Stomach (tissue), 9 donors: Measurements from ENCODE around the gene EPHA10. TPM values are rescaled to one million over a fixed set of nuclear protein-coding genes. Genes with fewer than 3 reads are reported as not detected.

ENCODE experiments used
- DNase-seq, 2 donors: peaks; one replicate each; pipeline versions ENCODE4 v3.0.0 to v3.0.0-alpha.2; 2013 to 2019
- H3K27ac ChIP-seq, 5 donors: fragments of 200-600 bp in 4 of 5; sonication (generic) in 4 of 5; one replicate each; pipeline ENCODE4 v1.5.1; 2013 to 2019; ENCODE audit warnings: mild to moderate bottlenecking in 1 of 5, moderate library complexity in 1 of 5
- H3K27me3 ChIP-seq, 3 donors: fragments of 200-600 bp; sonication (generic); one replicate each; pipeline ENCODE4 v1.5.1; 2017 to 2019; ENCODE audit warnings: mixed run types in 1 of 3
- H3K36me3 ChIP-seq, 4 donors: fragments of 200-600 bp; sonication (generic); 1 replicate in 3 of 4; 2 replicates in 1 of 4; pipeline ENCODE4 v1.5.1; 2016 to 2019
- H3K4me1 ChIP-seq, 4 donors: fragments of 200-600 bp; sonication (generic); one replicate each; pipeline ENCODE4 v1.5.1; 2016 to 2019
- H3K4me3 ChIP-seq, 4 donors: fragments of 200-600 bp; sonication (generic) in 3 of 4; one replicate each; pipeline ENCODE4 v1.5.1; 2016 to 2019; ENCODE audit warnings: mild to moderate bottlenecking in 1 of 4
- H3K9me3 ChIP-seq, 4 donors: fragments of 200-600 bp; sonication (generic); one replicate each; pipeline ENCODE4 v1.5.1; 2016 to 2019
- EP300 ChIP-seq: sonication (generic); formaldehyde crosslinking; IDR thresholded peaks from one replicate; pipeline ENCODE4 v1.6.1; 2017; ENCODE audit warnings: antibody characterized with exemption
- POLR2A ChIP-seq, 4 donors: fragments of 450-650 bp; IDR thresholded peaks; one replicate each; pipeline ENCODE4 v1.6.1; 2016; ENCODE audit warnings: antibody characterized with exemption in 4 of 4, control low read depth in 2 of 4, mild to moderate bottlenecking in 1 of 4, moderate library complexity in 1 of 4
- POLR2AphosphoS5 ChIP-seq, 3 donors: sonication (generic); formaldehyde crosslinking; IDR thresholded peaks; one replicate each; pipeline ENCODE4 v1.6.1; 2016; ENCODE audit warnings: antibody characterized with exemption in 3 of 3
- WGBS, 5 donors: extraction: QIAGEN DNeasy Blood & Tissue Kit in 3 of 5; methylation state at CpG; one replicate each; pipeline versions ENCODE4 v1.1.5 to v1.1.7; 2013 to 2018; 5-methylcytosine and 5-hydroxymethylcytosine counted together
- intact Hi-C: fragments of 100-400 bp; cut with DNase I; formaldehyde crosslinking; loops from one replicate; pipeline ENCODE4 v1.15.1; 2023; ENCODE audit warnings: low total_unique reads
- polyA plus RNA-seq, 3 donors: library from polyadenylated mRNA; stranded (reverse); fragments of 200-250 nt; gene quantifications; one replicate each; pipeline ENCODE4 v1.2.3, GENCODE V29; 2013
- small RNA-seq, 4 donors: library from RNA; depleted of rRNA; stranded (forward); fragments of <200 nt; gene quantifications; one replicate each; pipeline ENCODE3, GENCODE V24; 2016
- total RNA-seq, 5 donors: library from RNA; depleted of rRNA; stranded (reverse); fragments of >200 nt; gene quantifications; one replicate each; pipeline versions ENCODE4 v1.1.0 to v1.2.3, GENCODE V29; 2014 to 2016
- TF ChIP-seq, protein P1 (sequence below), 7 experiments: fragments of 450-650 bp in 4 of 7; fragments of 200-600 bp in 3 of 7; sonication (generic) in 3 of 7; IDR thresholded peaks; one replicate each; pipeline ENCODE4 v1.5.1; 2016 to 2019; ENCODE audit warnings: antibody characterized with exemption in 7 of 7, control low read depth in 2 of 7, mild to moderate bottlenecking in 1 of 7
- donor health status: healthy with polysubstance abuse.
- donor health status: Bipolar disorder and iron deficiency.
- donor health status: healthy.

The EPHA10 gene
- total and polyA plus RNA-seq, 8 donors, result 0.18 to 212 (median 1.8) TPM; not detected in 1

GRCh38 chr1:37670133-37670532 is 94.8 kb downstream of the EPHA10 start:
- H3K27me3 ChIP-seq, result peaks cover 0 to 48% (median 0%) of the 10 kb centered on the region in 3 donors
- no peak overlapping the region for H3K27ac ChIP-seq
- no peaks in the 10 kb centered on the region for H3K36me3 ChIP-seq
- H3K4me1 ChIP-seq, result peaks cover 0 to 10% (median 0%) of the 10 kb centered on the region in 4 donors
- TF ChIP-seq POLR2AphosphoS5 (IDR thresholded peaks at IDR 0.05) (no peak), EP300 (no peak), POLR2A (IDR thresholded peaks at IDR 0.05) (no peak)
- TF ChIP-seq, protein P1, sequence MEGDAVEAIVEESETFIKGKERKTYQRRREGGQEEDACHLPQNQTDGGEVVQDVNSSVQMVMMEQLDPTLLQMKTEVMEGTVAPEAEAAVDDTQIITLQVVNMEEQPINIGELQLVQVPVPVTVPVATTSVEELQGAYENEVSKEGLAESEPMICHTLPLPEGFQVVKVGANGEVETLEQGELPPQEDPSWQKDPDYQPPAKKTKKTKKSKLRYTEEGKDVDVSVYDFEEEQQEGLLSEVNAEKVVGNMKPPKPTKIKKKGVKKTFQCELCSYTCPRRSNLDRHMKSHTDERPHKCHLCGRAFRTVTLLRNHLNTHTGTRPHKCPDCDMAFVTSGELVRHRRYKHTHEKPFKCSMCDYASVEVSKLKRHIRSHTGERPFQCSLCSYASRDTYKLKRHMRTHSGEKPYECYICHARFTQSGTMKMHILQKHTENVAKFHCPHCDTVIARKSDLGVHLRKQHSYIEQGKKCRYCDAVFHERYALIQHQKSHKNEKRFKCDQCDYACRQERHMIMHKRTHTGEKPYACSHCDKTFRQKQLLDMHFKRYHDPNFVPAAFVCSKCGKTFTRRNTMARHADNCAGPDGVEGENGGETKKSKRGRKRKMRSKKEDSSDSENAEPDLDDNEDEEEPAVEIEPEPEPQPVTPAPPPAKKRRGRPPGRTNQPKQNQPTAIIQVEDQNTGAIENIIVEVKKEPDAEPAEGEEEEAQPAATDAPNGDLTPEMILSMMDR (IDR thresholded peaks at IDR 0.05), result no peak
- intact Hi-C loops, result no loop called here
- 73 to 80% (median 75%) methylated on average over 2 of the region's 2 CpGs for WGBS, 5 donors
- H3K9me3 ChIP-seq, result no peaks in the 10 kb centered on the region
- DNase-seq, result no peak
- H3K4me3 ChIP-seq, result no peak overlapping the region

- H3K4me3 ChIP-seq, result no peak overlapping the region
- no peak for TF ChIP-seq POLR2A (IDR thresholded peaks at IDR 0.05)
- TF ChIP-seq EP300, result no peak
- TF ChIP-seq, protein P1 (IDR thresholded peaks at IDR 0.05), result no peak
- no peak overlapping the region for H3K27ac ChIP-seq
- DNase-seq, result peak in 1 of 2 donors; percentile 26
- no peaks in the 10 kb centered on the region for H3K36me3 ChIP-seq
- H3K27me3 ChIP-seq, result peaks cover 0 to 49% (median 0%) of the 10 kb centered on the region in 3 donors
- intact Hi-C loops, result no loop called here
- 59 to 66% (median 61%) methylated on average over 15 to 17 of the region's 17 CpGs for WGBS, 5 donors
- no peaks in the 10 kb centered on the region for H3K9me3 ChIP-seq
- H3K4me1 ChIP-seq, result peaks cover 0 to 10% (median 0%) of the 10 kb centered on the region in 4 donors
Observed at GRCh38 chr1:37667023-37667671, 97.8 kb downstream of the EPHA10 start.

DNA sequence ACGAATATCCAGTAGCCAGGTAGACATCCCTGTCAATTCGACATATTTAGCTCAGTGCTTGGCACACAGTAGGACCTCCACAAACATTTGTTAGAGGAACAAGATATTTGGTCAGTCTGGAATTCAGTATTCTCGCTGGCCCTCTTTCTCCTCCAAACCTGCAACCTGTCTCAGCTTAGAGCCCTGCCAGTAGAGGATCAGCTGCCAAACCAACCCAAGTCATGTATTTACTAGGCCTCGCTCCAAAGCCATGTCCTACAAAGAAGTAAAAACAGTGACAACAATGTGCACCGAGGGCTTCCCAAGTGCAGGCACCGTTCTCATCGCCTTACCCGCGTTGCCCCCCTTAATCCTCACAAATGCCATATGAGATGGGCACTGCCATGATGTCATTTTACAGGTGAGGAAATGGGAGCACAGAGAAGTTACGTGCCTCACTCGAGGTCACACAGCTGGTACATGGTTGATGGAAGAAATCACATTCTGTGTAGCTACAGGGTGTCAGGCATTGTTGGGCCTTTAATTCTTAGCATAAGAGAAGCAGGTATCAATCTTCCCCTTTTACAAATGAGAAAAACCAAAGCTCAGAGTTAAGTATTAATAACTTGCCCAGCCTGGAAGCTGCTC is 98.6 kb downstream of the EPHA10 start:
- Histone ChIP-seq H3K4me3 (no peak overlapping the region), H3K4me1 (peaks cover 0 to 10% (median 0%) of the 10 kb centered on the region in 4 donors), H3K27me3 (peaks cover 0 to 47% (median 5%) of the 10 kb centered on the region in 3 donors), H3K27ac (no peak overlapping the region), H3K36me3 (no peaks in the 10 kb centered on the region), H3K9me3 (no peaks in the 10 kb centered on the region)
- no peak for DNase-seq
- 76 to 85% (median 84%) methylated on average over 11 of the region's 11 CpGs for WGBS, 5 donors
- TF ChIP-seq EP300 (no peak), POLR2AphosphoS5 (IDR thresholded peaks at IDR 0.05) (no peak), POLR2A (IDR thresholded peaks at IDR 0.05) (no peak)
- TF ChIP-seq, protein P1 (IDR thresholded peaks at IDR 0.05), result no peak
- intact Hi-C loops, result no loop called here

Small RNA genes lying within 50 kb of the gene (small RNA-seq; reads per million reads assigned to genes)
- 0 reads per million in 4 donors for gene RF00019

Other genes starting within 250 kb of the EPHA10 start
- gene SNIP1, start 210.8 kb downstream of the EPHA10 start, total RNA-seq, result 100 to 1,000 TPM in 1 of 5 donors, 10 to 100 TPM in 4; 11.6 to 132 (median 22.0) TPM
- gene SNIP1, start 210.8 kb downstream of the EPHA10 start, polyA plus RNA-seq, result 1 to 10 TPM; 3.6 to 5.3 (median 4.0) TPM
- gene DNALI1, start 208.2 kb downstream of the EPHA10 start, total RNA-seq, result 10 to 100 TPM in 2 of 5 donors, 1 to 10 TPM in 2, not detected in 1; 2.9 to 30.6 (median 15.2) TPM
- gene DNALI1, start 208.2 kb downstream of the EPHA10 start, polyA plus RNA-seq, result 10 to 100 TPM; 12.7 to 18.8 (median 15.4) TPM
- 100 to 1,000 TPM in 2 of 5 donors, 10 to 100 TPM in 2, not detected in 1; 70.7 to 152 (median 99.1) TPM for gene GNL2, start 169.2 kb downstream of the EPHA10 start, total RNA-seq
- 10 to 100 TPM; 42.6 to 82.7 (median 68.3) TPM for gene GNL2, start 169.2 kb downstream of the EPHA10 start, polyA plus RNA-seq
- gene RSPO1, start 130.2 kb downstream of the EPHA10 start, total RNA-seq, result 1 to 10 TPM in 3 of 5 donors, under 1 TPM in 2; 0.87 to 5.8 (median 1.8) TPM
- 1 to 10 TPM in 2 of 3 donors, under 1 TPM in 1; 0.50 to 1.7 (median 1.2) TPM for gene RSPO1, start 130.2 kb downstream of the EPHA10 start, polyA plus RNA-seq
- 1 to 10 TPM in 2 of 5 donors, under 1 TPM in 1, not detected in 2; 0.89 to 3.6 (median 2.4) TPM for gene CDCA8, start 72.6 kb downstream of the EPHA10 start, total RNA-seq
- gene CDCA8, start 72.6 kb downstream of the EPHA10 start, polyA plus RNA-seq, result 1 to 10 TPM; 2.9 to 5.5 (median 3.1) TPM
- gene MANEAL, start 28.7 kb upstream of the EPHA10 start, total RNA-seq, result 1 to 10 TPM in 4 of 5 donors, not detected in 1; 1.8 to 5.8 (median 3.8) TPM
- 1 to 10 TPM; 1.4 to 3.6 (median 2.2) TPM for gene MANEAL, start 28.7 kb upstream of the EPHA10 start, polyA plus RNA-seq
- gene C1orf122, start 42.7 kb upstream of the EPHA10 start, total RNA-seq, result 100 to 1,000 TPM in 2 of 5 donors, 10 to 100 TPM in 2, 1 to 10 TPM in 1; 7.9 to 193 (median 46.7) TPM
- gene C1orf122, start 42.7 kb upstream of the EPHA10 start, polyA plus RNA-seq, result 10 to 100 TPM; 43.4 to 59.0 (median 59.0) TPM
- gene YRDC, start 43.1 kb upstream of the EPHA10 start, total RNA-seq, result 10 to 100 TPM in 3 of 5 donors, 1 to 10 TPM in 1, not detected in 1; 1.3 to 30.3 (median 15.5) TPM
- 10 to 100 TPM in 2 of 3 donors, 1 to 10 TPM in 1; 9.9 to 13.1 (median 10.4) TPM for gene YRDC, start 43.1 kb upstream of the EPHA10 start, polyA plus RNA-seq
- 1 to 10 TPM; 1.2 to 5.4 (median 4.5) TPM for gene MTF1, start 94.5 kb upstream of the EPHA10 start, total RNA-seq
- 1 to 10 TPM; 1.5 to 3.1 (median 2.4) TPM for gene MTF1, start 94.5 kb upstream of the EPHA10 start, polyA plus RNA-seq
- 10 to 100 TPM in 3 of 5 donors, 1 to 10 TPM in 2; 8.4 to 56.7 (median 12.2) TPM for gene INPP5B, start 181.9 kb upstream of the EPHA10 start, total RNA-seq
- gene INPP5B, start 181.9 kb upstream of the EPHA10 start, polyA plus RNA-seq, result 10 to 100 TPM in 1 of 3 donors, 1 to 10 TPM in 2; 7.2 to 10.1 (median 7.3) TPM
- 100 to 1,000 TPM in 1 of 5 donors, 10 to 100 TPM in 3, 1 to 10 TPM in 1; 8.2 to 102 (median 72.3) TPM for gene SF3A3, start 224.9 kb upstream of the EPHA10 start, total RNA-seq
- gene SF3A3, start 224.9 kb upstream of the EPHA10 start, polyA plus RNA-seq, result 10 to 100 TPM; 17.1 to 19.9 (median 18.6) TPM
- 10 to 100 TPM in 2 of 5 donors, 1 to 10 TPM in 2, under 1 TPM in 1; 0.58 to 30.4 (median 9.5) TPM for gene FHL3, start 240.4 kb upstream of the EPHA10 start, total RNA-seq
- gene FHL3, start 240.4 kb upstream of the EPHA10 start, polyA plus RNA-seq, result 10 to 100 TPM; 18.1 to 28.2 (median 21.7) TPM
- 10 to 100 TPM in 3 of 5 donors, 1 to 10 TPM in 2; 1.4 to 43.7 (median 10.3) TPM for gene UTP11, start 247.6 kb upstream of the EPHA10 start, total RNA-seq
- 10 to 100 TPM; 22.1 to 24.5 (median 23.1) TPM for gene UTP11, start 247.6 kb upstream of the EPHA10 start, polyA plus RNA-seq